IPS-15b (cell line): Measurements from ENCODE around the gene CAPN10.

Experiments used
- H3K27me3 ChIP-seq: one replicate; pipeline ENCODE4 v1.6.1; 2013; ENCODE audit warnings: low read length; ENCODE audit not compliant: control insufficient read depth, insufficient read depth
- H3K36me3 ChIP-seq: one replicate; pipeline ENCODE4 v1.6.1; 2013; ENCODE audit warnings: low read length; ENCODE audit not compliant: control insufficient read depth, insufficient read depth
- H3K4me1 ChIP-seq: one replicate; pipeline ENCODE4 v1.6.1; 2013; ENCODE audit warnings: mild to moderate bottlenecking, low read length; ENCODE audit not compliant: control insufficient read depth, insufficient read depth
- H3K4me3 ChIP-seq: one replicate; pipeline ENCODE4 v1.5.1; 2013; ENCODE audit warnings: low read depth, low read length
- H3K9ac ChIP-seq: one replicate; pipeline ENCODE4 v1.6.1; 2013; ENCODE audit warnings: low read depth, mild to moderate bottlenecking, low read length
- H3K9me3 ChIP-seq: one replicate; pipeline ENCODE4 v1.6.1; 2013; ENCODE audit warnings: mild to moderate bottlenecking, low read length; ENCODE audit not compliant: control insufficient read depth, insufficient read depth

The CAPN10 gene

DNA sequence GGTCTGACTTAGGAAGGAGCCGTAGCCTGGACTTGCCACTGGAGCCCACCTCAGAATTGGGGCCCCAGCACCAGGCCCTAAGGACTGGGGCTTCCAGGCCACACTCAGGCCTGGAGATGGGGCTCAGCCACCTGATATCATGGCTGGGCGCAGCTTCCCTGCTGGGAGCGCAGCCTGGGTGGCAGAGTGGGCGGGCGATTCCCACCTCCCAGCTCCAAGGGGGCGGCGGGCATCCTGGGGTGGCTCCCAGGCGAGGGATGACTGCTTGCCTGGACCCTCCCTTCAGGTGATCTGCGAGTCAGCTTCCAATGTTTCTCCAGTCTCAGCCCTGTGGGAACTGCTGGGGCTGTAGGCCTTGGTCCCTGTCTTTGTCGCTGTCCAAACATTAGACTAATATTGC lies 58.8 kb downstream of the CAPN10 start:
- Histone ChIP-seq H3K27me3 (no peaks in the 10 kb centered on the region), H3K36me3 (no peaks in the 10 kb centered on the region), H3K4me1 (no peaks in the 10 kb centered on the region), H3K9ac (no peak overlapping the region), H3K4me3 (no peak overlapping the region), H3K9me3 (no peaks in the 10 kb centered on the region)

DNA sequence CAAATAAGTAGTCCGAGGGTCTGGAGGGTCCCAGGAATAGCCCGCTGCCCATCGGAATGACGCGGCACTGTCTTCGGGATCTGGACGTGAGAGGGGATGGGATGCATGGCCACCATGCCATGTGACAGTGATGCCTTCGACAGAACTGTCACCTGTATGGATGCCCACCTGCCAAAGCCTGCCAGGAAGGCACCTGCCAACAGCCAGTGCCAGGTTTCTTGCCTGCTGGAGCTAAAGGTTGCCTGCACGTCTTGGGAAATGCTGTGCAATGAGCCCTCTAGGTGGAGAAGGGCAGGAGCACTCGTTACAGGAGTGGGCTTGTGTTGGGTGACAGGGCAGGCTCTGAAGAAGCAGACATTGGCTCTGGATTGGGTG lies 59.3 kb downstream of the CAPN10 start:
- H3K9me3 ChIP-seq: no peaks in the 10 kb centered on the region
- no peaks in the 10 kb centered on the region for H3K36me3 ChIP-seq
- no peaks in the 10 kb centered on the region for H3K4me1 ChIP-seq
- no peaks in the 10 kb centered on the region for H3K27me3 ChIP-seq
- no peak overlapping the region for H3K4me3 ChIP-seq
- no peak overlapping the region for H3K9ac ChIP-seq

DNA sequence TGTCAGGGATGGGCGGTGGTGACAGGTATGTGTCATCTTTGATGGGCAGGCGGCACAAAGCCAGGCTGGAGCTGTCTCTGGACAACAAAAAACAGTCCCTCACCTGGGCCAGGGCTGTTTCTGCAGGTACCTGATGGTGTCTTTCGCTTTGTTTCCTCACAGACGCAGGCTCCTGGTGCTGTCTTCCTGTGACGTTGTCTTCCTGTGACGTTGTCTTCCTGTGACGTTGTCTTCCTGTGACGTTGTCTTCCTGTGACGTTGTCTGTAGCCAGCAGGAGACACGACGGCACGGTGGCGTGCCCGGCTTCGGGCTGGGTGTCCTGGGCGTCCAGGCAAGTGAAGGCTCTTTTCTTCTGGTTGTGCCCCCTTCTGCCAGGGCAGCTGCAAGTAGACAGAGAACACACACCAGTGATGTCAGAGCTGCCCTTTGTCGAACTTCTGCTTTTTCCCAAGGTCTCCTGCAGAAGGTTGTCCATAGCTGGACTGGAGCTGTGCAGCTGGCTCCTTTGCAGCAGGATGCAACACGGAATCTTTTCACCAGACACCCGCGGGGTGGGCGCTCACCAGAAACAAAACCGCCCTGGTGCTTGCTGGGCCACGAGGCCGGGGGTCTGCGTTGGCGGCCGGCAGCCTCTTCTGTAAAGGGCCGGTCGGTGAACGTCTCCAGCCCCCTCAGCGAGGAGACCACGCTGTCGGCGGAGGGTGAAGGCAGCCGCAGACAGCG lies 59.8 kb downstream of the CAPN10 start:
- no peak overlapping the region for H3K9ac ChIP-seq
- no peaks in the 10 kb centered on the region for H3K9me3 ChIP-seq
- no peak overlapping the region for H3K4me3 ChIP-seq
- H3K27me3 ChIP-seq: no peaks in the 10 kb centered on the region
- no peaks in the 10 kb centered on the region for H3K4me1 ChIP-seq
- H3K36me3 ChIP-seq: no peaks in the 10 kb centered on the region

DNA sequence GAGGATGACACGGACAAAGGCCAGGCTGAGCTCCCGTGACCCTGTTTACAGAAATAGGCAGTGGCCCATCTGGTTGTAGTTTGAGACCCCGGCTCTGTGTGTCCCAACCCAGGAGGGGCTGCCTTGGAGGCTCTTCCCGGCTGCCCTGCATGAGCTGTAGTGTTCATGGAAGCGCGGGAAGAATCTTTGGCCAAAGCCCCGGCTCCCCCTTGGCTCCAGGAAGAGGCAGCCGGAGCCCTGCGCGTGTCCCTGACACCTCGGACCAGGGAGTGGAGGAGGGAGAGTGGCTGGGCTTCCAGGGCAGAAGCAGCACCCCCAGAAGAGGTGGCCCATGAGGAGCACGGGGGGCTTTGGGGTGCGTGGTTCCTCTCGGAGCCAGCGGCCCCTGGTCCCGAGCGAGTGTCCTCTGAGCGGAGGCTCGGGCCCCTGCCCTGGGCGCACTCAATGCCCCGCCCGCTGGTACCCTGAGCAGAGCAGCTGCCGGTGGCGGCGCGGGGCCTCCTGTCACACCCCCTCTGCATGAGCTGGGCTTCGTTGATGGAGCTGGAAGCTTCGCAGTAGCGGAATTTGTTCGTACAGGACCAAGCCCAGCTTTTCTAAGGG lies 60.5 kb downstream of the CAPN10 start:
- H3K9ac ChIP-seq: no peak overlapping the region
- H3K4me1 ChIP-seq: no peaks in the 10 kb centered on the region
- H3K9me3 ChIP-seq: no peaks in the 10 kb centered on the region
- no peaks in the 10 kb centered on the region for H3K27me3 ChIP-seq
- no peaks in the 10 kb centered on the region for H3K36me3 ChIP-seq
- H3K4me3 ChIP-seq: no peak overlapping the region

DNA sequence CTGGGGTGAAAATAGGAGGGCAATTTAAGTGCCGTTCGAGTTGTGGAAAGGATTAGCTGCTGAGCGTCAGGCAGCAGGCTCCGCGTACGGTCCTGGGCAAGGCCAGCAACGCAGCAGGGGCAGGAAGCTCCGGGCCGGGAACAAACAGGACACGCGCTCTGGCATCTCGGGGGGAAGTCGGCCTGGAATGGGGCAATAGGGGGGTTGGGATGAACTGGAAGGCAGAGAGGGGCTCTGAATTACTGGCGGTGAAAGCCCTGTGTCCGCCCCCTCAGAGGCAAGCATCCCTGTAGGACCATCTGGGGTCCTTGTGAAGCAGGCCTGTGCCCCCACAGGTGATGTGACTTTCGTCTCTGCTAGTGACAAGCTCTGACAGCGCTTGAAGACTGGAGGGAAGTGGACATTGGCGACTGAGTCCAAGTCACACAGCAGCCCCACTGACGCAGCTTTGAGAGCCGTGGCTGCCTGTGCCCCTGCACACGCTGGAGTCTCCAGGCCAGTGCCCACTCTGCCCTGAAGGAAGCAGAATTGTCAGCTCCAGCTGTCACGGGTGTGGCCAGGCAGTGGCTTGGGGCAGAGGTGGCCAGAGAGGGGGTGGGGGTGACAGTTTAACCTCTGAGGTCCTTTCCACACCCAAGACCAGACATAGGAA lies 61.1 kb downstream of the CAPN10 start:
- no peaks in the 10 kb centered on the region for H3K36me3 ChIP-seq
- no peaks in the 10 kb centered on the region for H3K27me3 ChIP-seq
- no peak overlapping the region for H3K4me3 ChIP-seq
- H3K9ac ChIP-seq: no peak overlapping the region
- H3K9me3 ChIP-seq: no peaks in the 10 kb centered on the region
- H3K4me1 ChIP-seq: no peaks in the 10 kb centered on the region

DNA sequence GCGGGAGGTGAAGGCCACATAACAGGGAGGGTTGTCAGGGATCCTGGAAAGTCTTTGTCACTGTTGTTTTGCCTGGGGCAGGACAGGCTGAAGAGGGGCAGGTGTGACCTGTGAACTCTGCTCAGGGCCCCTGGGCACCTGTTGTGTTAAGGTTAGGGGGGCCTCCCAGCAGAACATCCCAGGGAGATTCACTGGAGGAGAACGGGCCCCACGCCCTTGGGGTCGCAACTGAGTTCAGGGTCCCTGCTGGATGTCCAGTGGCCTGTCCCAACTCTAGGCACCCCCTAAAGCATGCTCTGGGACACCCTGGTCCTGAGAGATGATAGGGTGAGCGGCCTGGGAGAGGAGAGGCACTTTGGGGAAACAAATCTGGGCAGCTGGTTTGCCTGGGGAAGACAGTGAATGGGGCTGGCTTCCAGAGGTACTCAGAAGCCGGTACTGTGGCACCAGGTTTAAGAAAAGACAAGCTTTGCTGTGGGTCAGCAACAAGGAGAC lies 61.7 kb downstream of the CAPN10 start:
- no peaks in the 10 kb centered on the region for H3K4me1 ChIP-seq
- no peaks in the 10 kb centered on the region for H3K9me3 ChIP-seq
- no peak overlapping the region for H3K4me3 ChIP-seq
- H3K36me3 ChIP-seq: no peaks in the 10 kb centered on the region
- H3K9ac ChIP-seq: no peak overlapping the region
- no peaks in the 10 kb centered on the region for H3K27me3 ChIP-seq
